Mucosa of descending colon (tissue), 3 donors: ENCODE data around the gene AKAP5. TPM values are rescaled to one million over a fixed set of nuclear protein-coding genes. Genes with fewer than 3 reads are reported as not detected.
"Not testable (repeated sequence)": the region's sequence is repeated elsewhere in the genome, so short reads cannot be mapped to it uniquely, and the experiment has no call there.

Experiments used
- ATAC-seq: fragments of 200-7000 bp; cut with Tn5 transposase; one replicate; pipeline ENCODE4 v1.9.1; 2020; ENCODE audit warnings: mild to moderate bottlenecking, moderate library complexity
- DNase-seq, 3 donors: peaks; one replicate each; pipeline ENCODE4 v3.0.0-alpha.2; 2020
- H3K36me3 ChIP-seq: fragments of 200-600 bp; one replicate; pipeline ENCODE4 v1.8.0; 2021; ENCODE audit warnings: low read depth, mild to moderate bottlenecking
- H3K4me1 ChIP-seq: fragments of 200-600 bp; one replicate; pipeline ENCODE4 v1.8.0; 2021; ENCODE audit warnings: low read depth, mild to moderate bottlenecking
- H3K4me3 ChIP-seq: fragments of 200-600 bp; one replicate; pipeline ENCODE4 v1.8.0; 2021; ENCODE audit warnings: mild to moderate bottlenecking
- H3K9me3 ChIP-seq: fragments of 200-600 bp; one replicate; pipeline ENCODE4 v1.8.0; 2021; ENCODE audit warnings: mild to moderate bottlenecking
- CTCF ChIP-seq: fragments of 200-600 bp; IDR thresholded peaks from one replicate; pipeline ENCODE4 v1.8.0; 2022; ENCODE audit warnings: antibody characterized with exemption, mild to moderate bottlenecking
- intact Hi-C, 2 donors: fragments of 100-400 bp; cut with DNase I in 1 of 2; cut with micrococcal nuclease in 1 of 2; formaldehyde crosslinking; loops; one replicate each; pipeline versions ENCODE4 v1.11.0 to v1.11.1; 2022; cut with DNase I, micrococcal nuclease
- total RNA-seq, 3 donors: library from RNA; stranded (reverse); fragmentation: NEBNext Ultra II Directional in 2 of 3; extraction: Animal tissue kit (Norgen Biotek cat#: 25700) in 2 of 3; gene quantifications; one replicate each; pipeline versions ENCODE4 v1.2.1 to v1.2.4, GENCODE V29; 2021 to 2023
- donor health status: DM: no; HTN: no; CAD: no; lungs with moderate emphysema.
- donor health status: DM: no; HTN: no; CAD: no.
- donor health status: DM: no; HTN: yes; CAD: no.

AKAP5 gene
- total RNA-seq, 3 donors from 2014 or later, result 3.9 to 8.0 (median 7.4) TPM

GRCh38 chr14:64515053-64515452 is 49.8 kb downstream of the AKAP5 start:
- intact Hi-C loops, result no loop called here
- ATAC-seq, result peak; percentile 64
- H3K4me1 ChIP-seq, result peaks cover 26% of the 10 kb centered on the region

GRCh38 chr14:64516969-64517368 is 51.7 kb downstream of the AKAP5 start:
- H3K36me3 ChIP-seq, result no peaks in the 10 kb centered on the region
- intact Hi-C loops, result no loop called here
- no peak overlapping the region for H3K4me3 ChIP-seq
- no peaks in the 10 kb centered on the region for H3K9me3 ChIP-seq
- no peak for DNase-seq
- peaks cover 15% of the 10 kb centered on the region for H3K4me1 ChIP-seq
- no peak for ATAC-seq
- TF ChIP-seq CTCF, result no peak

More at GRCh38 chr14:64515053-64515452, 49.8 kb downstream of the AKAP5 start:
- no peak overlapping the region for H3K4me3 ChIP-seq
- no peaks in the 10 kb centered on the region for H3K9me3 ChIP-seq
- H3K36me3 ChIP-seq, result no peaks in the 10 kb centered on the region
- DNase-seq, result no peak
- TF ChIP-seq CTCF, result no peak

- peaks cover 15% of the 10 kb centered on the region for H3K4me1 ChIP-seq
- ATAC-seq, DNase-seq, intact Hi-C loops, H3K4me3 ChIP-seq, H3K9me3 ChIP-seq, H3K36me3 ChIP-seq: not testable (repeated sequence)
Observed at GRCh38 chr14:64517667-64518066, 52.4 kb downstream of the AKAP5 start.

- no peak overlapping the region for H3K4me3 ChIP-seq
- ATAC-seq (no peak), DNase-seq (no peak)
- TF ChIP-seq CTCF, result no peak
- no peaks in the 10 kb centered on the region for H3K36me3 ChIP-seq
- H3K4me1 ChIP-seq, result peaks cover 15% of the 10 kb centered on the region
- H3K9me3 ChIP-seq, result no peaks in the 10 kb centered on the region
- intact Hi-C loops, result no loop called here
Observed at GRCh38 chr14:64518229-64518628, 52.9 kb downstream of the AKAP5 start.

GRCh38 chr14:64520699-64521098 is 55.4 kb downstream of the AKAP5 start:
- ATAC-seq, result no peak
- Histone ChIP-seq H3K4me3 (no peak overlapping the region), H3K4me1 (peaks cover 5% of the 10 kb centered on the region), H3K9me3 (no peaks in the 10 kb centered on the region), H3K36me3 (no peaks in the 10 kb centered on the region)
- TF ChIP-seq CTCF, result no peak
- intact Hi-C loops, result no loop called here
- no peak for DNase-seq

- DNase-seq (no peak), ATAC-seq (no peak)
- intact Hi-C loops, result no loop called here
- Histone ChIP-seq H3K4me1 (peaks cover 5% of the 10 kb centered on the region), H3K36me3 (no peaks in the 10 kb centered on the region), H3K9me3 (no peaks in the 10 kb centered on the region), H3K4me3 (no peak overlapping the region)
- TF ChIP-seq CTCF, result no peak
Observed at GRCh38 chr14:64522591-64523355, 57.5 kb downstream of the AKAP5 start.

Other genes with a start within 250 kb of the AKAP5 start
- under 1 TPM; 0.32 to 0.60 (median 0.41) TPM for gene ESR2, start 171.1 kb upstream of the AKAP5 start, total RNA-seq
- 10 to 100 TPM; 35.9 to 73.3 (median 37.3) TPM for gene MTHFD1, start 77.1 kb upstream of the AKAP5 start, total RNA-seq
- 10 to 100 TPM in 1 of 3 donors, 1 to 10 TPM in 2; 6.1 to 14.4 (median 7.2) TPM for gene ZBTB25, start 38.3 kb downstream of the AKAP5 start, total RNA-seq
- 10 to 100 TPM; 26.5 to 40.9 (median 33.0) TPM for gene ZBTB1, start 39.3 kb downstream of the AKAP5 start, total RNA-seq
- gene HSPA2, start 75.2 kb downstream of the AKAP5 start, total RNA-seq, result 10 to 100 TPM; 28.3 to 99.5 (median 58.2) TPM
- gene PPP1R36, start 84.5 kb downstream of the AKAP5 start, total RNA-seq, result 10 to 100 TPM in 1 of 3 donors, 1 to 10 TPM in 2; 1.8 to 10.4 (median 7.6) TPM
- 10 to 100 TPM; 72.0 to 96.6 (median 91.4) TPM for gene PLEKHG3, start 238.9 kb downstream of the AKAP5 start, total RNA-seq